OCI-LY7 (cell line): ENCODE results near the gene ABCA3. TPM values are rescaled to one million over a fixed set of nuclear protein-coding genes. Genes with fewer than 3 reads are reported as not detected.

Source experiments
- BruUV-seq: library from RNA; stranded (reverse); fragments of 400-500 nt; replicated peaks from 2 replicates; lab custom pipeline; 2021; lab: Mats Ljungman, UMichigan
- CTCF ChIA-PET: fragments of 300-600 bp; sonication (Branson Sonifier 250); formaldehyde crosslinking; loops from one replicate; lab custom pipeline; 2022; ENCODE audit warnings: antibody characterized with exemption; ENCODE audit not compliant: unreplicated experiment; lab: Charles Lee
- POLR2A ChIA-PET: fragments of 300-600 bp; sonication (Branson Sonifier 250); formaldehyde crosslinking; loops from one replicate; lab custom pipeline; 2022; ENCODE audit warnings: antibody characterized with exemption; lab: Charles Lee
- DNase-seq: peaks from one replicate; pipeline ENCODE4 v3.0.0-alpha.2; 2015; ENCODE audit warnings: low spot score
- H2AFZ ChIP-seq: fragments of 200-600 bp; sonication (generic), shearing (Covaris generic); 2 replicates; pipeline ENCODE4 v1.6.1; 2014; ENCODE audit warnings: mild to moderate bottlenecking, antibody characterized with exemption, low read length, moderate library complexity
- H3K27ac ChIP-seq: fragments of 200-600 bp; sonication (generic); 2 replicates; pipeline ENCODE4 v1.5.1; 2014; ENCODE audit warnings: mixed run types, low read depth, mild to moderate bottlenecking, moderate library complexity, low read length, inconsistent platforms; ENCODE audit not compliant: poor library complexity, severe bottlenecking
- H3K36me3 ChIP-seq: fragments of 200-600 bp; sonication (generic); 2 replicates; pipeline ENCODE4 v1.6.1; 2014; ENCODE audit warnings: mild to moderate bottlenecking, antibody characterized with exemption, low read length, moderate library complexity, mixed read lengths; ENCODE audit not compliant: insufficient read depth
- H3K4me1 ChIP-seq: fragments of 200-600 bp; sonication (generic); 2 replicates; pipeline ENCODE4 v1.5.1; 2014; ENCODE audit warnings: mild to moderate bottlenecking, low read length; ENCODE audit not compliant: insufficient read depth, poor library complexity, severe bottlenecking
- H3K4me2 ChIP-seq: fragments of 200-600 bp; sonication (generic); 2 replicates; pipeline ENCODE4 v1.6.1; 2014; ENCODE audit warnings: mild to moderate bottlenecking, low read length
- H3K4me3 ChIP-seq: fragments of 200-600 bp; sonication (generic); 2 replicates; pipeline ENCODE4 v1.5.1; 2014; ENCODE audit warnings: mild to moderate bottlenecking, low read depth, low read length; ENCODE audit not compliant: poor library complexity, severe bottlenecking
- H3K79me2 ChIP-seq: fragments of 200-600 bp; sonication (generic); 2 replicates; pipeline ENCODE4 v1.6.1; 2016; ENCODE audit warnings: low read depth, mild to moderate bottlenecking, low read length, moderate library complexity, mixed read lengths; ENCODE audit not compliant: insufficient read depth
- H3K9me2 ChIP-seq: fragments of 200-600 bp; sonication (generic); 2 replicates; pipeline ENCODE4 v1.6.1; 2016; ENCODE audit warnings: mild to moderate bottlenecking, low read length, mixed read lengths; ENCODE audit not compliant: insufficient read depth
- H3K9me3 ChIP-seq: fragments of 200-600 bp; sonication (generic); 2 replicates; pipeline ENCODE4 v1.6.1; 2014; ENCODE audit warnings: mild to moderate bottlenecking, mixed run types, low read length, mixed read lengths
- H4K20me1 ChIP-seq: fragments of 200-600 bp; sonication (generic); 2 replicates; pipeline ENCODE4 v1.6.1; 2014; ENCODE audit warnings: mild to moderate bottlenecking, antibody characterized with exemption, low read length, moderate library complexity, mixed read lengths; ENCODE audit not compliant: insufficient read depth
- EZH2phosphoT487 ChIP-seq: fragments of 200-600 bp; sonication (generic); IDR thresholded peaks from 2 replicates; pipeline ENCODE4 v1.6.1; 2018; ENCODE audit warnings: low read depth, borderline replicate concordance, mild to moderate bottlenecking, mixed run types, antibody characterized with exemption, low read length, moderate library complexity, mixed read lengths
- intact Hi-C: fragments of 100-400 bp; cut with micrococcal nuclease; formaldehyde crosslinking; loops from one replicate; pipeline ENCODE4 v1.10.0; 2022; ENCODE audit not compliant: unreplicated experiment
- total RNA-seq, 2 experiments: library from RNA; depleted of rRNA in 1 of 2; stranded (reverse); fragments of >200 nt in 1 of 2; shearing (Covaris generic) in 1 of 2; gene quantifications; 2 replicates each; pipeline ENCODE4 v1.2.3, GENCODE V29; 2014 to 2022
- TF ChIP-seq, protein P1 (sequence below): fragments of 200-600 bp; sonication (generic); conservative IDR thresholded peaks from 2 replicates; pipeline ENCODE4 v1.5.1; 2014; ENCODE audit warnings: mild to moderate bottlenecking, antibody characterized with exemption, low read length, moderate library complexity, mixed read lengths

The ABCA3 gene
- total RNA-seq, 2 experiments from 2014 or later = 0.23 TPM; not detected in 1

DNA sequence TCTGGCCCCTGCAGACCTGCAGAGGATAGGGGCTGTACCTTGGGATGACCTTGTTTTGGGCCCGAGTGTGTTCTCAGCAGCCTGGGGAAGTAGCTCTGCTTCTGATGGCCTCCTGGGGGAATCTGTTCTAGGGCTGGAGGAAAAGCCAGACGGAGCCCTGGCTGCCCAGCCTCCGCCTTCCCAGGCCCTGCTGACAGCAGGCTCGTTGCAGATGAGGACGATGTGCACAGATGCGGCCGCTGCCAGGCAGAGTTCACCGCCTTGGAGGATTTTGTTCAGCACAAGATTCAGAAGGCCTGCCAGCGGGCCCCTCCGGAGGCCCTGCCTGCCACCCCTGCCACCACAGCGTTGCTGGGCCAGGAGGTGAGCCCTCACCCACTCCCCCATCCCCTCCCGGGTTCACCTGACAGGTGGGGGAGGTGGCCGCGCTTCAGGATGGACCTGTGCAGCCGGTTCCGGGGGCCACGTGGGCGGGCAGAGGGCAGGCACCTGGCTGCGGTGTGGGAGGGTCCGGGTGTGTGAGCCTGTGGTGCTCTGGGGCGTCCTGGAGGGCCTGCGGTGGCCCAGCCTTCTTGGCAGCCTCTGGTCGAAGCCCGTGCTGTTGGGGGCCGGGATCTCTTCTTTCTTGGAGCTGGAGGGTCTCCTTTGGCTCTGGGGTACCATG, 112.2 kb downstream of the ABCA3 start:
- no TSS peak for BruUV-seq
- intact Hi-C loops = no loop called here

GRCh38 chr16:2226918-2227317, 113.6 kb downstream of the ABCA3 start:
- H2AFZ ChIP-seq = no peak overlapping the region
- H3K9me3 ChIP-seq = no peaks in the 10 kb centered on the region
- TF ChIP-seq, protein P1, sequence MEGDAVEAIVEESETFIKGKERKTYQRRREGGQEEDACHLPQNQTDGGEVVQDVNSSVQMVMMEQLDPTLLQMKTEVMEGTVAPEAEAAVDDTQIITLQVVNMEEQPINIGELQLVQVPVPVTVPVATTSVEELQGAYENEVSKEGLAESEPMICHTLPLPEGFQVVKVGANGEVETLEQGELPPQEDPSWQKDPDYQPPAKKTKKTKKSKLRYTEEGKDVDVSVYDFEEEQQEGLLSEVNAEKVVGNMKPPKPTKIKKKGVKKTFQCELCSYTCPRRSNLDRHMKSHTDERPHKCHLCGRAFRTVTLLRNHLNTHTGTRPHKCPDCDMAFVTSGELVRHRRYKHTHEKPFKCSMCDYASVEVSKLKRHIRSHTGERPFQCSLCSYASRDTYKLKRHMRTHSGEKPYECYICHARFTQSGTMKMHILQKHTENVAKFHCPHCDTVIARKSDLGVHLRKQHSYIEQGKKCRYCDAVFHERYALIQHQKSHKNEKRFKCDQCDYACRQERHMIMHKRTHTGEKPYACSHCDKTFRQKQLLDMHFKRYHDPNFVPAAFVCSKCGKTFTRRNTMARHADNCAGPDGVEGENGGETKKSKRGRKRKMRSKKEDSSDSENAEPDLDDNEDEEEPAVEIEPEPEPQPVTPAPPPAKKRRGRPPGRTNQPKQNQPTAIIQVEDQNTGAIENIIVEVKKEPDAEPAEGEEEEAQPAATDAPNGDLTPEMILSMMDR = no peak
- ChIA-PET CTCF (interaction anchor here (0.5 kb wide), 1 partner anchor 293 kb away, joined by 4 read pairs; no protein-coding TSS in a partner anchor), POLR2A (no interaction called here)
- H3K9me2 ChIP-seq = no peaks in the 10 kb centered on the region
- no TSS peak for BruUV-seq
- H3K79me2 ChIP-seq = peaks cover 32% of the 10 kb centered on the region
- peaks cover 41% of the 10 kb centered on the region for H3K36me3 ChIP-seq
- H3K4me3 ChIP-seq = no peak overlapping the region
- DNase-seq = no peak
- H4K20me1 ChIP-seq = 0 out of 2 replicates have a peak, but pooled peaks cover 3% of the 10 kb centered on the region
- no peak overlapping the region for H3K27ac ChIP-seq
- peaks cover 10% of the 10 kb centered on the region for H3K4me1 ChIP-seq
- no peak overlapping the region for H3K4me2 ChIP-seq
- intact Hi-C loops = no loop called here

More for the DNA sequence above, 112.2 kb downstream of the ABCA3 start:
- no peaks in the 10 kb centered on the region for H3K9me2 ChIP-seq
- peaks cover 32% of the 10 kb centered on the region for H3K79me2 ChIP-seq
- peaks cover 10% of the 10 kb centered on the region for H3K4me1 ChIP-seq
- H3K4me3 ChIP-seq = no peak overlapping the region
- no peak overlapping the region for H3K4me2 ChIP-seq
- H2AFZ ChIP-seq = no peak overlapping the region
- peaks cover 47% of the 10 kb centered on the region for H3K36me3 ChIP-seq
- no peaks in the 10 kb centered on the region for H3K9me3 ChIP-seq
- DNase-seq = no peak
- TF ChIP-seq, protein P1 = no peak
- no peak for TF ChIP-seq EZH2phosphoT487
- H4K20me1 ChIP-seq = 0 out of 2 replicates have a peak, but pooled peaks cover 3% of the 10 kb centered on the region
- no peak overlapping the region for H3K27ac ChIP-seq
- ChIA-PET POLR2A (no interaction called here), CTCF (no interaction called here)

- intact Hi-C loops = no loop called here
- 0 out of 2 replicates have a peak, but pooled peaks cover 3% of the 10 kb centered on the region for H4K20me1 ChIP-seq
- no TSS peak for BruUV-seq
- no peak for DNase-seq
- H3K4me3 ChIP-seq = no peak overlapping the region
- H3K27ac ChIP-seq = no peak overlapping the region
- H3K9me2 ChIP-seq = no peaks in the 10 kb centered on the region
- CTCF ChIA-PET = interaction anchor here (0.5 kb wide), 1 partner anchor 294 kb away, joined by 4 read pairs; no protein-coding TSS in a partner anchor
- no peak overlapping the region for H3K4me2 ChIP-seq
- H3K79me2 ChIP-seq = peaks cover 32% of the 10 kb centered on the region
- H3K36me3 ChIP-seq = peaks cover 41% of the 10 kb centered on the region
- TF ChIP-seq EZH2phosphoT487 = no peak
- TF ChIP-seq, protein P1 = no peak
- peaks cover 10% of the 10 kb centered on the region for H3K4me1 ChIP-seq
- no peaks in the 10 kb centered on the region for H3K9me3 ChIP-seq
- H2AFZ ChIP-seq = no peak overlapping the region
- POLR2A ChIA-PET = no interaction called here
These were observed 114.2 kb downstream of the ABCA3 start for GRCh38 chr16:2226245-2226793.
